Kidney epithelial cell (primary cell): ENCODE data around the gene TFCP2L1. TPM values are rescaled to one million over a fixed set of nuclear protein-coding genes. Genes with fewer than 3 reads are reported as not detected.

Source experiments
- DNase-seq: peaks from one replicate; pipeline ENCODE4 v3.0.0-alpha.2; 2010; ENCODE audit warnings: low read depth
- H3K27me3 ChIP-seq: 2 replicates; pipeline ENCODE4 v1.6.0; 2011; ENCODE audit warnings: low read length; ENCODE audit not compliant: control insufficient read depth, insufficient read depth
- H3K36me3 ChIP-seq: 2 replicates; pipeline ENCODE4 v1.5.1; 2011; ENCODE audit warnings: low read length; ENCODE audit not compliant: control insufficient read depth, insufficient read depth
- H3K4me3 ChIP-seq: 2 replicates; pipeline ENCODE4 v1.5.1; 2011; ENCODE audit warnings: low read depth, mild to moderate bottlenecking, control low read depth, low read length
- total RNA-seq: library from RNA; depleted of rRNA; stranded (reverse); fragments of >200 nt; gene quantifications from 2 replicates; pipeline ENCODE4 v1.2.3, GENCODE V29; 2015
- TF ChIP-seq, protein P1 (sequence below): IDR thresholded peaks from 2 replicates; pipeline ENCODE4 v1.5.1; 2011; ENCODE audit warnings: mild to moderate bottlenecking, moderate library complexity, low read length, control low read depth, inconsistent platforms; ENCODE audit not compliant: insufficient read depth, poor library complexity, severe bottlenecking

TFCP2L1 gene
- total RNA-seq, 1 donor from 2014 or later, result 4.5 TPM

- H3K4me3 ChIP-seq, result no peak overlapping the region
- H3K27me3 ChIP-seq, result no peaks in the 10 kb centered on the region
- H3K36me3 ChIP-seq, result no peaks in the 10 kb centered on the region
- DNase-seq, result no peak
- TF ChIP-seq, protein P1, sequence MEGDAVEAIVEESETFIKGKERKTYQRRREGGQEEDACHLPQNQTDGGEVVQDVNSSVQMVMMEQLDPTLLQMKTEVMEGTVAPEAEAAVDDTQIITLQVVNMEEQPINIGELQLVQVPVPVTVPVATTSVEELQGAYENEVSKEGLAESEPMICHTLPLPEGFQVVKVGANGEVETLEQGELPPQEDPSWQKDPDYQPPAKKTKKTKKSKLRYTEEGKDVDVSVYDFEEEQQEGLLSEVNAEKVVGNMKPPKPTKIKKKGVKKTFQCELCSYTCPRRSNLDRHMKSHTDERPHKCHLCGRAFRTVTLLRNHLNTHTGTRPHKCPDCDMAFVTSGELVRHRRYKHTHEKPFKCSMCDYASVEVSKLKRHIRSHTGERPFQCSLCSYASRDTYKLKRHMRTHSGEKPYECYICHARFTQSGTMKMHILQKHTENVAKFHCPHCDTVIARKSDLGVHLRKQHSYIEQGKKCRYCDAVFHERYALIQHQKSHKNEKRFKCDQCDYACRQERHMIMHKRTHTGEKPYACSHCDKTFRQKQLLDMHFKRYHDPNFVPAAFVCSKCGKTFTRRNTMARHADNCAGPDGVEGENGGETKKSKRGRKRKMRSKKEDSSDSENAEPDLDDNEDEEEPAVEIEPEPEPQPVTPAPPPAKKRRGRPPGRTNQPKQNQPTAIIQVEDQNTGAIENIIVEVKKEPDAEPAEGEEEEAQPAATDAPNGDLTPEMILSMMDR, result no peak
Measured at GRCh38 chr2:121207494-121207893, 77.5 kb downstream of the TFCP2L1 start.

DNA sequence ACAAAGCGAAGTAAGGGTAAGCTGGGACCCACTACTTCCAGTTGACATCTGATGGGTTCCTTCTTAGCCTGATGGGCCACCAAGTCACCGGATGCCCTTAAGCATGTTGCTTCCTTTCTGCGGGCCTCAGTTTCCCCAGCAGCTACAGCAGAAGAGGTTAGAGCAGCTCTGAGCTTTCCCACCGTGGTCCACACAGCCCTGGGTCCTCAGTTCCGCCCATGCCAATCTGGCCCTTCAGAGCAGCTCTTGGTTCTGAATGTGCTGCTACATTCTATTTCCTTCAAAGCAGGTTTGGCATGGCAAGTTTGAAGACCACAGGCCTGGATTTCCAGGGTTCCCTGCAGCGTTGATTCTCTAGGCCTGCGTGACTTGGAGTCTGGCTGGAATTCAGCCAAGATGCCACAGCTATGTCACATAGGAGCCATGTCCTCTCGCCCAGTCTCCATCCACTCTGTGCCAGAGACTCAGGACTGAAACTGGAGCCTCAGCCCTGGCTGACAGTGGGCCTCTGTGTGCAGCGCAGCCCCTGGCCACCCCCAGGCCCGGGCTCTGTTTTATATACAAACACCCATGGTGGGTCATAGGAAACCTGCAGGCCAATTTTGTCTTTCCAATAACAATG lies 79.6 kb downstream of the TFCP2L1 start:
- no peaks in the 10 kb centered on the region for H3K27me3 ChIP-seq
- no peaks in the 10 kb centered on the region for H3K36me3 ChIP-seq
- TF ChIP-seq, protein P1, result no peak
- DNase-seq, result no peak
- H3K4me3 ChIP-seq, result no peak overlapping the region

DNA sequence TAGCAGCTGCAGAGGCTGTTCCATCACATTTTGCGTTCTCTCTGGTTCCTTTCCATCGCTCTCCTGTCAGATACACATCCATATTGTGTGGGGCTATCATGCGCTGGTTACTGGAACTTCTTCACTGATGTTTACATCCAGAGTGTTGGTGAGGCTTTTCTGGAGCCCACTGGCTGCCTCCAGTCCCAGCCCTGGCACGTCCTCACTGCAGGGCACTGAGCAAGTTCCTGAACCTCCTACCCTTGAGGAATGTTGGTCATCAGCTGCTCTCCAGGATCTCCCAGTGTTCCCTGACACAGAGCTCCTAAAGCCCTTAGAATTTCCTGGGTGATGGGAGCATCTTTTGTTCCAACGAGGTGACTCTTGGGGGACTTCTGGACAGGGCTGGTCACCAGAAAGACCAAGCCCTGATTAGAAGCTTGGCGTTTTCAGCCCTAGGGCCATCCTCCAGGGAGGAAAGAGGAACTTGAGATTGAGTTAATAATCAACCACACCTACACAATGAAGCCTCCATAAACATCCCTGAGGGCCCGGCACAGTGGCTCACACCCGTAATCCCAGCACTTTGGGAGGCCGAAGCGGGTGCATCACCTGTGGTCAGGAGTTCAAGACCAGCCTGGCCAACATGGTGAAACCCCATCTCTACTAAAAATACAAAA lies 81.3 kb downstream of the TFCP2L1 start:
- Histone ChIP-seq H3K27me3 (no peaks in the 10 kb centered on the region), H3K36me3 (no peaks in the 10 kb centered on the region), H3K4me3 (no peak overlapping the region)
- TF ChIP-seq, protein P1, result no peak
- no peak for DNase-seq

GRCh38 chr2:121202541-121203310 lies 82.3 kb downstream of the TFCP2L1 start:
- no peak overlapping the region for H3K4me3 ChIP-seq
- H3K27me3 ChIP-seq, result no peaks in the 10 kb centered on the region
- H3K36me3 ChIP-seq, result no peaks in the 10 kb centered on the region
- TF ChIP-seq, protein P1, result no peak
- no peak for DNase-seq

GRCh38 chr2:121201796-121202195 lies 83.2 kb downstream of the TFCP2L1 start:
- no peak for DNase-seq
- TF ChIP-seq, protein P1, result no peak

More at GRCh38 chr2:121201796-121202195, 83.2 kb downstream of the TFCP2L1 start:
- H3K36me3 ChIP-seq, result no peaks in the 10 kb centered on the region
- H3K27me3 ChIP-seq, result no peaks in the 10 kb centered on the region
- H3K4me3 ChIP-seq, result no peak overlapping the region
